ENCODE data around the gene ZFHX2. TPM values are rescaled to one million over a fixed set of nuclear protein-coding genes. Genes with fewer than 3 reads are reported as not detected.

Gene ZFHX2
- total RNA-seq, 1 donor from 2014 or later, result 2.3 TPM

- no peaks in the 10 kb centered on the region for H3K36me3 ChIP-seq (ENCODE audit: control insufficient read depth, insufficient read depth, low read length)
- H3K4me3 ChIP-seq (ENCODE audit: low read depth, low read length), result no peak overlapping the region
- DNase-seq (ENCODE audit: low read depth), result no peak
- H3K27me3 ChIP-seq (ENCODE audit: control insufficient read depth, insufficient read depth, low read length), result no peaks in the 10 kb centered on the region
- no peak for TF ChIP-seq CTCF (IDR thresholded peaks at IDR 0.05; ENCODE audit: insufficient read depth, low read length, poor library complexity, severe bottlenecking)
Observed at GRCh38 chr14:23517650-23518326, 33.8 kb downstream of the ZFHX2 start.

GRCh38 chr14:23514644-23514957 lies 37.0 kb downstream of the ZFHX2 start:
- Histone ChIP-seq H3K36me3 (ENCODE audit: control insufficient read depth, insufficient read depth, low read length) (no peaks in the 10 kb centered on the region), H3K27me3 (ENCODE audit: control insufficient read depth, insufficient read depth, low read length) (no peaks in the 10 kb centered on the region), H3K4me3 (ENCODE audit: low read depth, low read length) (no peak overlapping the region)
- TF ChIP-seq CTCF (IDR thresholded peaks at IDR 0.05; ENCODE audit: insufficient read depth, low read length, poor library complexity, severe bottlenecking), result no peak
- DNase-seq (ENCODE audit: low read depth), result no peak

- H3K27me3 ChIP-seq (ENCODE audit: control insufficient read depth, insufficient read depth, low read length), result no peaks in the 10 kb centered on the region
- no peaks in the 10 kb centered on the region for H3K36me3 ChIP-seq (ENCODE audit: control insufficient read depth, insufficient read depth, low read length)
- no peak for DNase-seq (ENCODE audit: low read depth)
- no peak for TF ChIP-seq CTCF (IDR thresholded peaks at IDR 0.05; ENCODE audit: insufficient read depth, low read length, poor library complexity, severe bottlenecking)
- H3K4me3 ChIP-seq (ENCODE audit: low read depth, low read length), result no peak overlapping the region
Observed at GRCh38 chr14:23513818-23514643, 37.5 kb downstream of the ZFHX2 start.

GRCh38 chr14:23513005-23513817 lies 38.4 kb downstream of the ZFHX2 start:
- Histone ChIP-seq H3K27me3 (ENCODE audit: control insufficient read depth, insufficient read depth, low read length) (no peaks in the 10 kb centered on the region), H3K4me3 (ENCODE audit: low read depth, low read length) (no peak overlapping the region), H3K36me3 (ENCODE audit: control insufficient read depth, insufficient read depth, low read length) (no peaks in the 10 kb centered on the region)
- DNase-seq (ENCODE audit: low read depth), result no peak
- TF ChIP-seq CTCF (IDR thresholded peaks at IDR 0.05; ENCODE audit: insufficient read depth, low read length, poor library complexity, severe bottlenecking), result no peak

- H3K36me3 ChIP-seq (ENCODE audit: control insufficient read depth, insufficient read depth, low read length), result no peaks in the 10 kb centered on the region
- no peak overlapping the region for H3K4me3 ChIP-seq (ENCODE audit: low read depth, low read length)
- DNase-seq (ENCODE audit: low read depth), result no peak
- no peak for TF ChIP-seq CTCF (IDR thresholded peaks at IDR 0.05; ENCODE audit: insufficient read depth, low read length, poor library complexity, severe bottlenecking)
- H3K27me3 ChIP-seq (ENCODE audit: control insufficient read depth, insufficient read depth, low read length), result no peaks in the 10 kb centered on the region
Observed at GRCh38 chr14:23512156-23512555, 39.4 kb downstream of the ZFHX2 start.

All from kidney epithelial cell (primary cell).